ENCODE results near the gene COG1. TPM values are rescaled to one million over a fixed set of nuclear protein-coding genes. Genes with fewer than 3 reads are reported as not detected.
A peak's percentile ranks its signal among the peaks of the same experiment; 100 is the strongest.

Gene COG1
- total and polyA plus RNA-seq, 2 of the 8 experiments (the other 6 are each of a cell fraction or from before 2014, with no cell fraction given) = 11.0 to 19.5 TPM

DNA sequence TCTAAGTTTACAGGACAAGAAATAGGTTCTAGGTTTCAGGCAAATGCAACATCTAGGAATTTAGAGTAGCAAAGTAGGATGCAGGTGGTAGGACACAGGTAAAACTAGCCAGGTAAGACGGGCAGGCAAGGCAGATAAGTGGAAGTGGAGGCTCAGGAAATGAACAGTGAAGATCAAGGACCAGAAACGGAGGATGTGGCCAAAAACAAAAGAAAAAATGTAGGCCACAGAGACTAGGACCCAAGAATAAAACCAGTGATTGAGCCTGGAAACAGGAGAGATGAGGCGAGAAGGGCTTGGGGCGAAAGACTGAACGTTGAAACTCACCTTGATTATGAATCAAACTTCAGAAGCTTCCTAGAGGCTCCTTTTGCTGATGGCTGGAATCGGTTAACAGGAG lies 44.9 kb downstream of the COG1 start:
- no peak overlapping the region for H2BK20ac ChIP-seq (ENCODE audit: low read length)
- 89% methylated on average over 6 of the region's 6 CpGs; no CpG with 5 or more reads in 1 of the 2 experiments for WGBS, 2 experiments (ENCODE audit: extremely low coverage in 1 of 2, insufficient coverage in 1 of 2, insufficient read length in 1 of 2, insufficient replicate concordance in 2 of 2, low coverage in 1 of 2, low lambda C conversion rate in 2 of 2, missing lambda C conversion rate in 1 of 2)
- no peak for DNase-seq (ENCODE audit: low read depth in 1 of 2, low spot score in 2 of 2)
- no peak overlapping the region for H4K8ac ChIP-seq (ENCODE audit: extremely low read depth, insufficient read depth, low read length)
- no peak overlapping the region for H3K56ac ChIP-seq (replicated peaks; ENCODE audit: insufficient read length, low read depth, low read length)
- peaks cover 6% of the 10 kb centered on the region for H3K23me2 ChIP-seq (ENCODE audit: low read depth, low read length)
- H2BK12ac ChIP-seq (ENCODE audit: low read depth, low read length) = no peak overlapping the region
- ChIA-PET CTCF (ENCODE audit: partially characterized antibody) (interaction anchor here (0.6 to 4.0 kb wide), 5 partner anchors 18 to 851 kb away, joined by 3 to 15 read pairs (median 3); no protein-coding TSS in a partner anchor), POLR2A (ENCODE audit: partially characterized antibody) (interaction anchor here (0.7 kb wide), 1 partner anchor 474 kb away, joined by 5 read pairs; no protein-coding TSS in a partner anchor)
- no peaks in the 10 kb centered on the region for H3K9me3 ChIP-seq (ENCODE audit: insufficient read depth in 2 of 2, low read depth in 1 of 2, low read length in 1 of 2)
- H3K4me3 ChIP-seq (ENCODE audit: extremely low read depth in 1 of 4, insufficient read depth in 2 of 4, low read depth in 3 of 4, low read length in 4 of 4) = no peak overlapping the region
- H3K23ac ChIP-seq (ENCODE audit: insufficient read length) = no peak overlapping the region
- H3K14ac ChIP-seq (ENCODE audit: insufficient read length) = no peak overlapping the region
- H3K36me3 ChIP-seq (ENCODE audit: control insufficient read depth in 2 of 4, insufficient read depth in 4 of 4, low read length in 3 of 4) = peaks cover 11 to 47% (median 19%) of the 10 kb centered on the region in 4 experiments; a peak in 6 of 8 replicates
- peak overlapping the region in 1 of 2 experiments; percentile 17; a peak in 1 of 4 replicates for H3K4me2 ChIP-seq (ENCODE audit: insufficient read depth in 1 of 2, low read depth in 2 of 2, low read length in 2 of 2)
- no peak overlapping the region for H2BK15ac ChIP-seq (ENCODE audit: low read length)
- no peak overlapping the region for H2AK5ac ChIP-seq (ENCODE audit: low read depth, low read length)
- no peak overlapping the region for H2BK5ac ChIP-seq (ENCODE audit: low read depth, low read length)
- H3K79me2 ChIP-seq (ENCODE audit: control insufficient read depth in 1 of 2, insufficient read depth in 2 of 2, low read length in 2 of 2) = peaks cover 0 to 42% of the 10 kb centered on the region in 2 experiments; a peak in 2 of 4 replicates
- H3K4me1 ChIP-seq (replicated peaks in 1 of 4; ENCODE audit: control insufficient read depth in 3 of 4, insufficient read depth in 4 of 4, low read length in 3 of 4) = peaks cover 0 to 4% (median 1%) of the 10 kb centered on the region in 4 experiments; a peak in 4 of 7 replicates
- no peak overlapping the region for H2AFZ ChIP-seq (ENCODE audit: low read length)
- no peak overlapping the region for H3K18ac ChIP-seq (ENCODE audit: extremely low read depth, low read length)
- peaks cover 4% of the 10 kb centered on the region; the same call in 1 of the 2 replicates for H3K79me1 ChIP-seq (ENCODE audit: low read depth, low read length)
- H3K9ac ChIP-seq (replicated peaks in 1 of 4; ENCODE audit: extremely low read depth in 1 of 4, low read depth in 3 of 4, low read length in 3 of 4) = peak overlapping the region in 1 of 4 experiments; percentile 13; a peak in 1 of 7 replicates
- no peaks in the 10 kb centered on the region for H3K27me3 ChIP-seq (replicated peaks in 1 of 4; ENCODE audit: control insufficient read depth in 3 of 4, extremely low read depth in 1 of 4, insufficient read depth in 3 of 4, low read length in 3 of 4)
- no peak overlapping the region for H2BK120ac ChIP-seq (replicated peaks; ENCODE audit: low read depth, low read length)
- FAIRE-seq = no peak
- no peak overlapping the region for H3K27ac ChIP-seq (ENCODE audit: low read depth, low read length)
- H4K91ac ChIP-seq (replicated peaks; ENCODE audit: insufficient read length, low read length) = no peak overlapping the region
- H4K20me1 ChIP-seq (replicated peaks in 1 of 2; ENCODE audit: control insufficient read depth in 1 of 2, insufficient read depth in 2 of 2, low read length in 2 of 2) = peaks cover 0 to 5% of the 10 kb centered on the region in 2 experiments
- H3K4ac ChIP-seq (replicated peaks; ENCODE audit: insufficient read length, low read depth, low read length) = no peak overlapping the region
- H4K5ac ChIP-seq (ENCODE audit: insufficient read length, low read depth, low read length) = no peak overlapping the region
- TF ChIP-seq POU5F1 (IDR thresholded peaks at IDR 0.05; ENCODE audit: low read depth, low read length) (no peak), POLR2A (IDR thresholded peaks at IDR 0.05; ENCODE audit: control extremely low read depth in 1 of 2, low read depth in 2 of 2, low read length in 2 of 2) (no peak), SP2 (IDR thresholded peaks at IDR 0.05; ENCODE audit: low read length) (no peak), RAD21 (IDR thresholded peaks at IDR 0.05 in 1 of 2, conservative IDR thresholded peaks at IDR 0.05 in 1 of 2; ENCODE audit: low read depth in 2 of 2, low read length in 2 of 2) (no peak), HDAC6 (IDR thresholded peaks at IDR 0.05; ENCODE audit: low read depth, low read length) (no peak), BCL11A (IDR thresholded peaks at IDR 0.05; ENCODE audit: low read depth in 2 of 2, low read length in 2 of 2) (no peak), CTBP2 (IDR thresholded peaks at IDR 0.05; ENCODE audit: borderline replicate concordance, insufficient read depth, insufficient read length, low read length) (no peak), BACH1 (IDR thresholded peaks at IDR 0.05; ENCODE audit: low read length) (no peak), NRF1 (IDR thresholded peaks at IDR 0.05; ENCODE audit: low read depth, low read length) (no peak), POLR2AphosphoS5 (IDR thresholded peaks at IDR 0.05; ENCODE audit: low read depth, low read length) (no peak), NANOG (IDR thresholded peaks at IDR 0.05; ENCODE audit: insufficient read depth, low read depth, low read length, poor library complexity, severe bottlenecking) (no peak)
